Kidney (tissue), 14 donors: ENCODE data around the gene TRAK1. TPM values are rescaled to one million over a fixed set of nuclear protein-coding genes. Genes with fewer than 3 reads are reported as not detected.

Source experiments
- DNase-seq, 5 donors: peaks; one replicate each; pipeline ENCODE4 v3.0.0-alpha.2; 2013 to 2020
- FAIRE-seq: peaks from 2 replicates; lab custom pipeline; 2012; peaks lifted over from hg19 to GRCh38; lab: Jason Lieb, UNC
- H3K27ac ChIP-seq, 2 donors: one replicate each; pipeline ENCODE4 v1.7.0; 2013; ENCODE audit warnings: low read depth in 2 of 2, low read length in 2 of 2, inconsistent platforms in 1 of 2
- H3K27me3 ChIP-seq: one replicate; pipeline ENCODE4 v1.7.1; 2013; ENCODE audit warnings: low read length, inconsistent platforms; ENCODE audit not compliant: control insufficient read depth, insufficient read depth
- H3K36me3 ChIP-seq, 3 donors: one replicate each; pipeline versions ENCODE4 v1.7.0 to v1.7.1; 2013; ENCODE audit warnings: low read length in 3 of 3, control low read depth in 1 of 3, inconsistent platforms in 1 of 3; ENCODE audit not compliant: insufficient read depth in 3 of 3, control insufficient read depth in 2 of 3
- H3K4me1 ChIP-seq, 3 donors: one replicate each; pipeline versions ENCODE4 v1.7.0 to v1.7.1; 2013; ENCODE audit warnings: low read length in 3 of 3, inconsistent platforms in 1 of 3, low read depth in 1 of 3; ENCODE audit not compliant: control insufficient read depth in 2 of 3, insufficient read depth in 2 of 3
- H3K4me3 ChIP-seq, 3 donors: one replicate each; pipeline versions ENCODE4 v1.7.0 to v1.8.1; 2013; ENCODE audit warnings: low read length in 3 of 3, control low read depth in 1 of 3, inconsistent platforms in 1 of 3
- H3K9ac ChIP-seq, 3 donors: one replicate each; pipeline versions ENCODE4 v1.7.0 to v1.7.1; 2013; ENCODE audit warnings: low read length in 3 of 3, control low read depth in 1 of 3, inconsistent platforms in 1 of 3
- H3K9me3 ChIP-seq, 3 donors: one replicate each; pipeline versions ENCODE4 v1.7.0 to v1.7.1; 2013; ENCODE audit warnings: low read length in 3 of 3, control low read depth in 1 of 3, inconsistent platforms in 1 of 3; ENCODE audit not compliant: control insufficient read depth in 2 of 3, insufficient read depth in 1 of 3
- CTCF ChIP-seq: IDR thresholded peaks from 3 replicates; pipeline ENCODE4 v1.5.1; 2012; ENCODE audit warnings: mild to moderate bottlenecking, moderate library complexity, borderline replicate concordance; ENCODE audit not compliant: insufficient read depth; ENCODE audit errors: extremely low read depth
- intact Hi-C: fragments of 100-400 bp; cut with DNase I; formaldehyde crosslinking; loops from one replicate; pipeline ENCODE4 v1.11.1; 2022
- polyA plus RNA-seq: library from polyadenylated mRNA; stranded (reverse); fragments of 350-450 nt; fragmentation: Illumina TruSeq; extraction: RNeasy Lipid Tissue Mini Kit (QIAGEN cat#74804); gene quantifications from one replicate; pipeline ENCODE4 v1.2.3, GENCODE V29; 2014; ENCODE audit warnings: low read depth, low replicate concordance; ENCODE audit not compliant: insufficient read depth
- total RNA-seq: library from RNA; stranded (reverse); fragmentation: NEBNext Ultra II Directional; extraction: Animal tissue kit (Norgen Biotek cat#: 25700); gene quantifications from one replicate; pipeline ENCODE4 v1.2.1, GENCODE V29; 2021
- donor health status: control.
- donor health status: control.
- donor health status: control.
- donor health status: control.
- donor health status: control.
- donor health status: DM: yes; HTN: yes; CAD: no.
- donor health status: Normal renal cell carcinoma (clear cell type).

The TRAK1 gene
- total and polyA plus RNA-seq, 2 donors from 2014 or later = 16.2 to 41.0 TPM

GRCh38 chr3:42068303-42069088, 22.7 kb upstream of the TRAK1 start:
- Histone ChIP-seq H3K27ac (no peak overlapping the region), H3K4me1 (peaks cover 7 to 36% (median 27%) of the 10 kb centered on the region in 3 donors), H3K36me3 (no peaks in the 10 kb centered on the region), H3K9me3 (no peaks in the 10 kb centered on the region), H3K9ac (no peak overlapping the region), H3K4me3 (no peak overlapping the region), H3K27me3 (no peaks in the 10 kb centered on the region)
- intact Hi-C loops = no loop called here
- DNase-seq = no peak
- no peak for TF ChIP-seq CTCF
- no peak for FAIRE-seq

- FAIRE-seq (no peak), DNase-seq (no peak)
- TF ChIP-seq CTCF = no peak
- no peak overlapping the region for H3K9ac ChIP-seq
- H3K9me3 ChIP-seq = no peaks in the 10 kb centered on the region
- peaks cover 7 to 34% (median 31%) of the 10 kb centered on the region in 3 donors for H3K4me1 ChIP-seq
- no peaks in the 10 kb centered on the region for H3K27me3 ChIP-seq
- no peak overlapping the region for H3K4me3 ChIP-seq
- H3K27ac ChIP-seq = no peak overlapping the region
- intact Hi-C loops = loop anchor here (10.0 kb wide), 1 partner anchor 55 kb away; no protein-coding TSS in a partner anchor
- H3K36me3 ChIP-seq = no peaks in the 10 kb centered on the region
These were observed 21.1 kb upstream of the TRAK1 start for GRCh38 chr3:42070089-42070488.

GRCh38 chr3:42070524-42070923, 20.6 kb upstream of the TRAK1 start:
- H3K27ac ChIP-seq = no peak overlapping the region
- DNase-seq (no peak), FAIRE-seq (no peak)
- H3K4me3 ChIP-seq = no peak overlapping the region
- H3K36me3 ChIP-seq = no peaks in the 10 kb centered on the region
- no peaks in the 10 kb centered on the region for H3K9me3 ChIP-seq
- H3K27me3 ChIP-seq = no peaks in the 10 kb centered on the region
- no peak for TF ChIP-seq CTCF
- H3K4me1 ChIP-seq = peaks cover 7 to 34% (median 31%) of the 10 kb centered on the region in 3 donors
- peak overlapping the region in 1 of 3 donors; percentile 10 for H3K9ac ChIP-seq
- intact Hi-C loops = loop anchor here (10.0 kb wide), 1 partner anchor 56 kb away; no protein-coding TSS in a partner anchor
